Fibroblast of the conjunctiva (primary cell): ENCODE results near the gene FMOD.
A peak's percentile ranks its signal among the peaks of the same experiment; 100 is the strongest.

Experiments used
- DNase-seq: peaks from one replicate; pipeline ENCODE4 v3.0.0-alpha.2; 2010; ENCODE audit warnings: low read depth

Gene FMOD

DNA sequence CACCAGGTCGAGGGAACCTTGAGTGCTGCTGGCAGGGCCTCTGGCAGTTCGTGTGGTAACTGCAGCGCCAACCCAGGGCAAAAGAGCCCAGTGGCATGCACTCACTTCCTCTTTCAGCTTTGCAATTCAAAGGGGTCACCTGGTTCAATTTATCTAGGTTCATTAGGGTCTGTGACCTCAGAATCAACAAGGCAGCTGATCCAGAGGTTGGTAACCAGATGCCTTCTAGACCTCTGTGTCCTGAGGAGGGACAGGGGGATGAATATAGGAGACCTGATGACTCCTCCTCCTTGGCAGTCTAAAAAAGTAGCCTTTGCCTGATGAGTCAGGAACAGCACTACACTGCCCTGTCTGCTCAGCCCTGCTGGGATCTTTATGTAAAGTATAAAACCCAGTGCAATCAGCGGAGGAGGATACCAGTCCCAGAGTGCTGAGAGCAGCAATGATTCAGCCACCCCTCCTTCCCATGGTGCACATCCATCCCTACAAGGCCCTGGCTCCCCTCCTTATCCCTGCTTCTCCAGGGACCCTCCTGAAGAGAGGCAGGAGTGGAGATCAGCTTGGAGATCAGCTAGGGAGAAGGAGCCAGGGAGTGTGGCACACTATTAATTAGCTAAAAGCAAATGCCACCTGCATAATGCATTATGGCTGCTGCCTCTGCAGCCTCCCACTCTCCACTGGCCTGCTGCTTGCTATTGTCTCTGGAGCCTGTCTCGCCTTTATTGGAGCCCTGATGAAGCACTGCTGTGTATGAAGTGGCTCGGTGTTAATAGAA is 11.2 kb upstream of the FMOD start:
- DNase-seq, result no peak

DNA sequence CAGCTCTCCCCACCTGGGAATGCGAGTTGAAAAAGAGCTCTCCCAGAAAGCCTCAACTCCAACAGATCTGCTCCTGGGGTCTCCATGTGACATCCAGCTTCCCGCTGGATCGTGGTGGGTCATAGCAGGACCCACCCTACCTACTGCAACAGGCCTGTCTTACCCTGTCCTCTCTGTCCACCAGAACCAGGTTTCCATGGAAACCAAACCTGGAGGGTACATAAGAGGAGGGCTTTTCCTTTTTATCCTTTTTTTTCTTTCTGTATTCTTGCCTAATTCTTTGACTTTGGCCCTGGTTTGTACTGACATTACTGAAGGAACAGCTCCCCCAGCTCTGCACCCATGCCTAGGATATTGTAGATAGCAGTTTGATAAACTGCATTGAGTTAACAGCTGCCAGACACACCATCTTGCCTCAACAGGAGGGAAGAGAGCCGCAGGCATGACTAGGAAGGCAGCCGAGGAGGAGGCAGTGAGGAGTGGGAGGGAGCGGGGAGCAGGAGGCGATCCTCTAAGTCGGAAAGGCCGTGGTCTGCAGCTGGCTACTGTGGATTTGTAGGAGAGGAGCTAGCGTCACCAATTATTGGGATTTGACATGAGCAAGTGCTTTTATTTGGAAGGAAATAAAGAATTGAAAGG is 9.7 kb upstream of the FMOD start:
- DNase-seq, result no peak

DNA sequence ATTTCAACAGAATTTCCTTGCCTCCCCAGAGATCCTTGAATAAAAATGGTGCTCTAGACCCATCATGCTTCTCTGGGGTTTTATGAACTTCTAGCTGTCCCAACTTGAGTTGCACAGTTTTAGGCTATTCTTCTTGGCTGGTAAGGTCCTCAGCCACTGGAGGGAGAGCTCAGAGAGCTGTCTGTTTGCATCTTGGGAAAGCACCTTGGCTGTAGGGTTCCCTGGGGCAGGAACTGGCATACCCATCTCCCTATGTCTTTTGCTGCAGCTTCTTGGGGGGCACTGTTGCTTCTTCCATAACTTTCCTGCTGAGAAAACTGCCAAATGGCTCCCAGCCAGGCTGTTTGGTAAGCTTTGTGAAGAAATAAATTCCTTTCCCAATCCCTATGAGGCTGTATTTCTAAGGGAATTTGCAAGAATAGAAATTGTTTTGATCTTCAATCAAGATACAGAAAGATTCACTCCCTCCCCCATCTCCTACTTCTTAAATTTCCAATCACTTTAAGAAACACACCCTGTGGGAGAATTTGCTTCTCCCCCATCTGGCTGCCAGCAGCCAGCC is 8.2 kb upstream of the FMOD start:
- peak; percentile 23 for DNase-seq

DNA sequence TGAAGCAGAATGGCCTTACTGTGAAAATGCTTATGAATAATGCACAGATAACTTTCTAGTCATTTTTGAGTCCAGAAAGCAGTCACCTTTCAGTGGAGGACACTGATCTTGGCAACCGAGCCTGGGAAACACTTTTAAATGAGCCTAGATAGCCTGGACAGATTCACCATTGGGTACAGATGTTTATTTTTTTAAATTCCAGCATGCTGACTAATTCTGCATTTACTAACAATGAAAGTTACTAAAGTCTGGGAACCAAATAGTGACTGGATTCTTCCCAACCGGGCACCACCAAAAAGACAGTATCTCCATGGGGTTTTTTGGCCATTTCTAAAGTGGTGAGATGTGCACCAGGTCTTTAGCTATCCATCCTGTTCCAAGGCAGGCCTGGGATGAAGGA is 3.3 kb upstream of the FMOD start:
- no peak for DNase-seq

DNA sequence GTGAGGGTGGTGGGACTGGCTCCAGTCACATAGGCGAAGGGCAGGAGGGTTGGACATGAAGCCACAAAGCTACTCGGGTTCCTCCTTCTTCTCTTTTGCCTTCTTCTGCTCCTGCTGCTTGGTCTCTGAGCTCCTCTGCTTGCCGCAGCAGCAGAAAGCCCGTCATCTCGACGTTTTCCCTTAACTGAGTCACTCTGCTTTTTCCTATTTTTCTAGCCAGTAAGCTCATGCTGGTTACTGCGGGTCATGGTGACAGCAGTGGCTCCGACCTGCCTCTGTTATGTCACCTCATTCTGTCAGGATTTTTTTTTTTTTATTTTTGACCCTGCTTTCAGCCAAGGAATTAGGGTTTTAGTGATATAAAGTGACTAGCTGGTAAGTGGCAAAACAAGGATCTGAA is 2.6 kb upstream of the FMOD start:
- no peak for DNase-seq

DNA sequence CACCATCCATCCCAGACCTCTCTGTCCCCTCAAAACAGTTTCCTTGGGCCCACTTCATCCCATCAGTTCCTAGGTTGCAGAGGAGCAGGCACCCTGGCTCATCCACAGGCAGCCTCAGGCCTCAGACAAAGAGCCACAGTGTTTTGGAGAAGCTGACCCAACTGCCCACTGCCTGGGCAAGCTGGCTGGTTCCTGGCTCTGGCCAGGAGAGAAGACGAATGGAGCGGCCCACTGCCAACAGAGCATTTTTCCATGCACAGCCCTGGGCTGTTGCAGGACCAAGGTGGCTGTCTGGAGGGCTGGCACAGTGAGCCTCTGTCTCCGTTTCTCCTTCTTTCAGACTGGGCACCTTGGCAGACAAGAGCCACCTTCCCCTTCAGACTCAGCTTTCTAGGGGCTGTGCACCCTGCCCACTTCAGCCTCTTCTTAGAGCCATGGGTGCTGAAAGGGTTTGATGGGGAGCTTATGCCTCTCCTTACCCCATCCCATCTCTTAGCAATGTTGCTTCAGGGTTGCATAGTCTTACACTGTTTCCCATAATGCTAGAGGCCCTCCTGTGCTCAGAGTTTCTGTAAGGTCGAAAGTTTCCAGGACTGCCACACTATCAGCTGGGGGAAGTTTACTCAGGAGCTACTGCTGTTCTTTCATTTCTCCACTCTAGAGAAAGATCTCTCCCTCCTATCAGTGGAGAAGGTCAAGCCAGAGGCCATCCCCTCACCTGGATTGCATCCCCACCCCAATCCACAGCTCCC is 973 bp downstream of the FMOD start:
- no peak for DNase-seq

DNA sequence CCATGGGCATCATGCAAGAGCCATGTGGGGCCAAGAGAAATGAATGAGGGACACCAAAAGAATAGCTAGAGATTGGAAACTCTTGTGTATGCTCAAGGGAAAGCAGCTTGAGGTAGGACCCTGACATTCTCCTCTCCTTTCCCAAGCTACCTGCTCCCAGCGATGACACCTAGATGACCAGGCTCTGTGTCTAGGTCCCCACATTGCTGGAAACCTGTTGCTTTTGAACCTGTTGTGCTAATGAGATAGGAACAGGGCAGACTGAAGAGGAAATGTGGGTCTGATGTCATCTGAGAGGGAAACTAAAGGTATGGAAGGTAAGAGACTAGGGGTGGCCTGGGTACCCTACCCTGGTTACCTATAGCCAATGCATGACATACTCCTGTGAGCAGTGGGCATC is 1.8 kb downstream of the FMOD start:
- DNase-seq, result no peak

DNA sequence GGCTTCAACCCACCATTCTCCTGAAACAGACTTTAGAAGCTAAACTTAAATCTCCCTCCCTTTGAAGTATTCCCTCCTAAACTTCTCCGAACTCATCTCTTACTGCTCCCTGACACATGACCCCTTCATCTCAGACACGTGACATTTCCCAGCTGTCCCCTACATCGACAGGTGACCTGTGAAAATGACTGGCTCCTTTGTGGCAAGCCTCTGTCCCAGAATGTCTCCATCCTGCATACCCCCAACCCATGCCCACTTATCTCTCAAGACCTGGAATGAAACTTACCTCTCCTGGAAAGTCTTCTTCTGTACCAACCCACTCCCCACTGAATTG is 4.2 kb downstream of the FMOD start:
- DNase-seq, result no peak

DNA sequence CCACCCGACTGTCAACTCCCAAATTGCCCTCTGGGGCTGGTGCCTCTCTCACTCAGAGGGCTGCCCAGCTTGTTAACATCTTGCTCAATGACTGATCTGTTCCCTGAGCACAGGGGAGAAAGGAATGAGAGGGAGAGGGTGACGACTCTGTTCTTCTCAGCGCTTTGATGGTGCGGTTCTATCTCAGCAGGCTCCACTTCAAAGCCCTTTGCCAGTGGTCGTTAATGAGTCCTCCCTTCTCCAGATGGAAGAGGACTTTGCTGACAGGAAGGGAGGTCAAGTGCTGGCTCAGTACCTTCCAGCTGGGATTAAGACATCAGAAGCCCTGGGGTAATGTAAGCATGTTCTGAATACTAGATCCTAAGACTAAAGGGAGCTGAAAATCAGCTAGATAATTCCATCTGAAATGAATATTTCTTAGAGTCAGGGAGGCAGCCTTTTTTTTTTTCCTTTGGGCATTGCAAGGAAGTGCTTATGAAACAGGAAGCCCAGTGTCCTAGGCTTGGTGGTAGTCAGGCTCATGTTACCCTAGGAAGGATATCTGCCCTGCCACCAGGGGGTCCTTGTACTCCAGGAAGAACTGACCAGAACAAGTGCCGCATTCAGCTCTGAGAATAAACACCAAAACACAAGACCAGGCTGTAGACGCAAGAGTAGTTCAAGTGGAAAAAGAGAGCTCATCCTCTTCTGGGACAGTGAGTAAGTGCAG is 4.7 kb downstream of the FMOD start:
- no peak for DNase-seq

DNA sequence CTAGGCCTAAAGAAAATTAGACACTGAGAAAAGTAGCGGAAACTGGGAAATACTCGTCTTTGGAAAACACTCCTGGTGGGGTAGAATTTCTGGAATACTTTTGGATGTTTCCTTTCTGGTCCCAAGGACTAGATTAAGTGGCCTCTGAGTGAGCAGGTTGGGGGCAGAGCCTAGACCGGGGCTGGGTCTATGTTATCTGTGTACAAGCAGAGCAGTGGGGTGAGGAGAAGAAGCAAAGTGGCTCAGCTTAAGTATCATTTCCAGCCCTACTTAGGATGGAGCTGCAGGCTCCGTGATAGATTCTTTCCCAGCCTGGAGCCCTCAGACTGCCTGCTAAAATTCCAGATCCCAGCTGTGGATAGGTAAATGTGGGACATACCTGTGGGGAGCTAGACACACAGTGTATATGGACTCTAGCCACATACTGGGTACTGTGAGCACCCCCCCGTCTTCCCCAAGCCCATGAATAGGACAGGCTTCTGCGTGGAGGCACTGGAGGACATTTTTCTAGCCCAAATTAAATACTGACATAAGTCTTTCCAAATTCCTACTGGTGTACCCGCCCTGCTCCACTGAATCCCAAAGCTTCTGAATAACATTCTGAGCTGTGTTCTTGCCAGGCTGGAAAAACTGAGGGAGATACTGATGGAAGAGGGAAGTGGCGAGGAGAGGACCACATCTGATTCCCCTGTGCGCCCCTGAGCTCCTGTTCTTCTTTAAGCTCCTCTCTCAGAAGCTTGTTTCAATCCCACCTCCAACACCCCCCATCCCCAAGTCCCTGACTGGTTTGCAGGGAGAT is 6.8 kb downstream of the FMOD start:
- DNase-seq, result no peak

DNA sequence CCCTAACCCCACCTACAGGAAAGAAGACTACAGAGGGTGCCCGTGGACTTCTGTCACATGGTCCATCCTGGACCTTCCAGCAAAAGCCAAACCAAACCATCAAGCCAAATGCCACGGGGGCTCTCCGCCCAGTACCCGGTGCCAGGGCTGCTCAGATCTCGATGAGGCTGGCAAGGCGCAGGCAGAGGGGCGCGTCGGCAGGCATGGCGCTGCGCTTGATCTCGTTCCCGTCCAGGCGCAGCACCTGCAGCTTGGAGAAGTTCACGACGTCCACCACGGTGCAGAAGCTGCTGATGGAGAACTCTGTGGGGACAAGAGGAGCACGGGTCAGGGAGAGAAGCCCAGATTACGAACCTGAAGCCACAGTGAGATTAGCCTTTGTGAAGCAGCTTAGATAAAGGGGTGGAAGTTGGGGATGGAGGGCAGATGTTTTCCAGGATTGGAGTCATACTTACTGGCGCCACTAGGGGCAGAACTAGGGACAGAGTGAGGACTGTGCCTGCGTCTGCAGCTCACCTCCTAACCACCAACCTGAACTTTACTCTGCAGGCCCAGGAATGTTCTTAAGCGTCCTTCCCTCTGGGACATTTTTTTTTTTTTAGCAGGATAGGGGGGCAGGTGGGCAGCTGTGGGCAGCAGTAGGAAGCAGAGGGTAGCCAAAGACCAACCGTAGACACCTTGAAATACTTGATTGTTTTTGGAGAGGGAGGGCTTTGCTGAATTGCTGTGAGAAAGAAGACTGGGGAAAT is 8.6 kb downstream of the FMOD start:
- no peak for DNase-seq

DNA sequence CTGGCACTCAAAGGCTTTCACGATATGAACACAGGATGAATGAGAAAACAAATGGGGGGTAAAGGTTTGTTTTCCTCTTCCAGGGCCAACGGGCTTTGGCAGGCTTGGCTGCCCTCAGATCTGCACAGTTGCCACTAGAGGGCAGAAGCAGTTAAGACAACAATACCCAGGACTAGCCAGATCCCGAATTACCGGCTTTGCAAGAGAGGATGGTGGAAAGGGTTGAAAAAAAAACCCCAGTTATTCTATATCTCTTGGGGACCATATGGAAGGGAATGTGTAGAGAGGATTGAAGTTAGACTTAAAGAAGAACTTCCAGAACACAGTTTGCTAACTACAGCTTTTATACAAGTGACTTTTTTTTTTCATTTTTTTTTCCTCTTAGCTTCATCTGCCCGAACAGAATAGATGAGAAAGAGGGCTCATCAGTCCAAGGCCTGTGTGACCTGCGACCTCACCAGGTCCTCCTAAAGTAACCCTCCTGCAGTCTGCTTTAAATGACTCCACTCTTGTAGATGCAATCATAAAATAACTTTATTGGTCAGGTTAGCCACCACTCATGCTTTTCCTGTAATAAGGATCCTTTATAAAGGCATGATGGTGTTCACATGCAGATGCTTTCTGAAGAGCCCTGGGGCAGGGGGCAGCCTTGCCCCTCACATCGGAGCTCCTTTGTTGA is 10.7 kb downstream of the FMOD start:
- peak; percentile 85 for DNase-seq

DNA sequence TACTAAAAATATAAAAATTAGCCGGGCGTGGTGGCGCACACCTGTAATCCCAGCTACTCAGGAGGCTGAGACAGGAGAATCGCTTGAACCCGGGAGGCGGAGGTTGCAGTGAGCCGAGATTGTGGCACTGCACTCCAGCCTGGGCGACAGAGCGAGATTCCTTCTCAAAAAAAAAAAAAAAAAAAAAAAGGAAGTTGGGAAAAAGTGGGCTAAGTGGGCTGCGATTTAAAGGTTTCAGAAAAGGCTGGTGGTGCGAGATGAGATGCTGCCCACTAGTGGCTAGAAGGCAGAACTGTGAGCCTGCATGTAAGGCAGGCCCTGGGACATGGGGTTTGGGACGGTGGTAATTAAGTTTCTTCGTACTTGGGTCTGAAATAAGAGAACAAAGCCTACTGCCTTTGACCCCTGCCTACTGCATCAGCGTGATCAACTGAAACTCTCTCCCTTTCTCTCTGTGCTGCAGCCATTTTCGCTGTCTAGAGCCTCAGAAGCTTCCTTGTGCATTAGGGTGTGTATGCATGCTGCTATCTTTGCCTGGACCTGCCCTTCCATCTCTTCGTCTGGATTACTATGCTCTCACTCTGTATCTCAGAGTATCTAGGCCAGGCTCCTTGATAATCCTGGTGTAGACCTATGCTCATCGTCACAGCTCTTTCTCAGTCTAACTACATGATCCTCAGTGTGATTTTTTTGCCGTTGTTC is 12.4 kb downstream of the FMOD start:
- DNase-seq, result peak; percentile 54

DNA sequence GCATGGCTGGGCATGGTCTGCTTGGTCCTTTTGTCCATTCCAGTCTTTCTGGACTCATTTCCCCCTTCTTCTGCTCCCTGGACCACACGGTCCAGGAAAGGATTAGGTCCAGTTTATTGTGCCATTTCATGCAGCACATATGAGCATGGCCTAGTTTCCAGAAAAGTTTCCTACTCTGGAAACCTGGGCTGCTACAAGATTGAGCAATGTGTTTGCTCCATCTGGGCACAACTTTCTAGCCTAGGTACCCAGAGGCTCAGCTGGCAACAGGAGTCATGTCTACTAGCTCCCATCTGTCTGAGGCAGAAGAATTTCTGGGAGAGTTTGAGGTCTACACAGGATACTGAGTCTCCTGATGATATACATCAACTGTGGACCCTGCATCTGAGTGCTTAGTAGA is 14.8 kb downstream of the FMOD start:
- DNase-seq, result no peak

DNA sequence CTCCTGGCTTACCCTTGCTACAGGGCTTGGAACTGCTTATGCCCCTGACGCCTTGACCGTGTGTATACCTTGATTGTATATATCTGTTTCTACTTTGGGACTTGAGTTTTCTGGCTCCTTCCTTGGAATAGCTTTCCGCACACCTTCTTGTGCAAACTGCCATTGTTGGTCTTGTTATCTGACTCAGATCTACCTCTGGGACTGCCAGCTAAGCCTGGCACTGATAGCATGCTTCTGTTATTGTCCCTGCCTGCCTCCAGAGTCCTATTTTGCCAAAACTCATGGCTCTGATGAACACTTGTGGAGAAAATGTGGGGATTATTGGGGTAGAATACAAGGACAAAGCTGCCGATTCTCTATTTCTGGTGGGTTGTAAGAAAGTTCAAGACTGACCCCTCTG is 15.4 kb downstream of the FMOD start:
- no peak for DNase-seq

DNA sequence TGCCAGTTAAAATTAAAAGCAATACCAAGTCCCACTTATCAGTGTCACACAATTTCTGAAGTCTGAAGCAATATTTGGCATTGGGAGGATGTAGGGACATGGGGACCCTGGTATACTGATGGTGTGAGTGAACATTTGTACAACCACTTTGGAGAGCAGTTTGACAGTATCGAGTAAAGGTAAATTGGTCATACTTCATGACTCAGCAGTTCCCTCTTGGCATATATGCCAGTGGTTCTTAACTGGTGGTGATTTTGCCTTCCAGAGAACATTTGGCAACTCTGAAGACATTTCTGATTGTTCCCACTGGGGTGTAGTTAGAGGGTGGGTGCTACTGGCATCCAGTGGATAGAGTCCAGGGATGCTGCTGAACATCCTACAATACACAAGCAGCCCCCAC is 19.7 kb downstream of the FMOD start:
- DNase-seq, result no peak

DNA sequence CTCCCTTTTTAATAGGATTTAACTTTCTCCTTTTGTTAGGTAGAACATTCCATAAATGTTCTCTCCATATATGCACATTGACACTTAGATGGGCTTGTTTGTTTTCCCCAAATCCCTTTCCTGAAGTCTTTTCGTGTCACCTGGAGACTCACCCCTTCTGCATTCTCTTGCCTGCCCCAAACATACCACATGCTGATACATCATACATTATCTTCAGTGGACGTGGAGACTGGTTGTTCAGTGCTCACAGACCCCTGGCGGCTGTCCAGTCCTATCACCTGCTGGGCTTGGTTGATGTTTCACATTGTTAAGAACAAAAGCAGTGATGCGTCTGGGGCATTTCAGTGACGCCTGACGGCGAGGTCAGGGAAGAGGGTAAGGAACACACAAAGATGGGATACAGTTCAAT is 22.2 kb downstream of the FMOD start:
- no peak for DNase-seq

DNA sequence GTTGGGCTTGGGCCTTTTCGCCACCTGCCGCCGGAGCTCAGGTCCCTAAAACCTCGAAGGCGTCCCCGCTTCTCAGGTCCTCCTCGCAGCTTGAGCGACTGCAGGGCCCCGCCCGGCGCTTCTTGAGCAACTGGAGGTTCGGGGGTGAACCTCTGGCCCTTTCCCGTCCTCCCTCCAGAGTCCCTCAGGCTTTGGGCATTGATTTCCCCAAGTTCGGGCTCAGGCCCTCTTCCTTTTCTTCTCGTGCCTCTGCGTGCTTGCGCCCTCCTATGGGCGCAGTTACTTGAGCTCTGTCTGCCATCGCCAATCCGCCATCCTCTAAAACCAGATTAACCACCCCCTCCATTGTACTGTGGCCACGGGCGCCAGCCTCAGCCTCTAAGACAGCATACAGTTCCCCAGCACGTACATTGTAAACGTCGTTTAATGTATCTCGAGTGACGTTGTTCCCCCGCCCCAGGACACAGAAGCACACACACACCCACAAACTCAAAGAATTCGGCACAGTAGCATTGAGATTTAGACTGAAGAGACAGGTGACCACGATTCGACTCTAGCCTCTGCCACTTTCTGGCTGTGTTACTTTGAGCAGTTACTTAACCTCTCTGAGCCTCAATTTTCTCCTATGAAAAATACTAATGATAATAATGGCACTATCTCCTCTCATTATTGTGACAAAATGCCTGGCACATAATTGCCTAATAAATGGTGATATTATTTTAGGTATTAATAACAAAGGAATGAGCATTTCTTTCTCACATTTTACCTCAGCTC is 23.1 kb downstream of the FMOD start:
- DNase-seq, result no peak
